ENCODE measurements around the gene BIRC7.

- TF ChIP-seq CTCF (IDR thresholded peaks at IDR 0.05; ENCODE audit: extremely low read depth in 1 of 2, insufficient read depth in 1 of 2, low read depth in 1 of 2, low read length in 2 of 2) (no peak), GATA2 (IDR thresholded peaks at IDR 0.05; ENCODE audit: insufficient read depth, insufficient read length, low read depth, low read length) (no peak), EZH2 (IDR thresholded peaks at IDR 0.05; ENCODE audit: borderline replicate concordance, low read depth, low read length, severe bottlenecking) (no peak), POLR2A (IDR thresholded peaks at IDR 0.05; ENCODE audit: low read depth, low read length) (no peak), POLR2AphosphoS5 (IDR thresholded peaks at IDR 0.05; ENCODE audit: insufficient read depth, low read depth, low read length) (no peak), MAX (IDR thresholded peaks at IDR 0.05; ENCODE audit: insufficient read depth, insufficient read length) (no peak), MYC (IDR thresholded peaks at IDR 0.05; ENCODE audit: low read depth, low read length) (no peak), JUN (IDR thresholded peaks at IDR 0.05; ENCODE audit: borderline replicate concordance, insufficient read depth, insufficient read length, low read depth) (no peak)
These were observed 4.3 kb downstream of the BIRC7 start for GRCh38 chr20:63240004-63240403.

All from endothelial cell of umbilical vein (primary cell).